HT-29 (cell line): ENCODE data around the gene CLCF1. TPM values are rescaled to one million over a fixed set of nuclear protein-coding genes. Genes with fewer than 3 reads are reported as not detected.

Experiments used
- DNase-seq: peaks from one replicate; pipeline ENCODE4 v3.0.0-alpha.2; 2015; ENCODE audit warnings: low spot score
- total RNA-seq: library from RNA; depleted of rRNA; stranded (reverse); fragments of >200 nt; shearing (Covaris generic); gene quantifications from 2 replicates; pipeline ENCODE4 v1.2.3, GENCODE V29; 2014

Gene CLCF1
- total RNA-seq, 1 experiment from 2014 or later: 29.7 TPM

GRCh38 chr11:67375320-67376055 lies 2.1 kb upstream of the CLCF1 start:
- DNase-seq: peak; percentile 33

- DNase-seq: peak; percentile 75
Observed at GRCh38 chr11:67374571-67375281, 1.3 kb upstream of the CLCF1 start.

GRCh38 chr11:67373648-67374570 lies 511 bp upstream of the CLCF1 start:
- DNase-seq: peak; percentile 97

GRCh38 chr11:67372321-67372992 lies 941 bp downstream of the CLCF1 start:
- DNase-seq: peak; percentile 49

GRCh38 chr11:67371911-67372320 lies 1.5 kb downstream of the CLCF1 start:
- no peak for DNase-seq

GRCh38 chr11:67371189-67371910 lies 2.0 kb downstream of the CLCF1 start:
- DNase-seq: peak; percentile 83

- no peak for DNase-seq
Observed at GRCh38 chr11:67370351-67371076, 2.9 kb downstream of the CLCF1 start.

- no peak for DNase-seq
Observed at GRCh38 chr11:67369801-67370284, 3.6 kb downstream of the CLCF1 start.

- DNase-seq: no peak
Observed at GRCh38 chr11:67369275-67369674, 4.1 kb downstream of the CLCF1 start.

- no peak for DNase-seq
Observed at GRCh38 chr11:67368621-67369020, 4.8 kb downstream of the CLCF1 start.

- no peak for DNase-seq
Observed at GRCh38 chr11:67367761-67368227, 5.6 kb downstream of the CLCF1 start.

- DNase-seq: no peak
Observed at GRCh38 chr11:67366961-67367760, 6.2 kb downstream of the CLCF1 start.

- no peak for DNase-seq
Observed at GRCh38 chr11:67366546-67366945, 6.9 kb downstream of the CLCF1 start.

GRCh38 chr11:67365736-67366444 lies 7.5 kb downstream of the CLCF1 start:
- DNase-seq: no peak

- no peak for DNase-seq
Observed at GRCh38 chr11:67364783-67365722, 8.3 kb downstream of the CLCF1 start.

GRCh38 chr11:67364169-67364568 lies 9.2 kb downstream of the CLCF1 start:
- DNase-seq: no peak
